Stimulated activated effector memory CD8-positive, alpha-beta T cell treated with anti-CD3 and anti-CD28 coated beads, Interleukin-12 subunit alpha, Interleukin-12 subunit beta, amount 100 ng/mL, for 72 hours (primary cell): ENCODE results near the gene OCRL.

Experiments
- ATAC-seq: fragments of 150-1000 bp; cut with Tn5 transposase; 2 replicates; pipeline ENCODE4 v1.10.0; 2021
- DNase-seq, 2 donors: peaks; one replicate each; pipeline ENCODE4 v3.0.0; 2021 to 2022; ENCODE audit warnings: low spot score in 2 of 2
- H3K27ac Mint-ChIP-seq: one replicate; pipeline ENCODE4 v1.8.0; 2022; ENCODE audit warnings: mild to moderate bottlenecking, mixed read lengths
- H3K36me3 Mint-ChIP-seq: one replicate; pipeline ENCODE4 v1.8.0; 2022; ENCODE audit warnings: mild to moderate bottlenecking, mixed read lengths
- H3K4me1 Mint-ChIP-seq: one replicate; pipeline ENCODE4 v1.8.0; 2022; ENCODE audit warnings: mixed read lengths
- H3K4me3 Mint-ChIP-seq: one replicate; pipeline ENCODE4 v1.8.0; 2022; ENCODE audit warnings: mild to moderate bottlenecking, mixed read lengths
- H3K9me3 Mint-ChIP-seq: one replicate; pipeline ENCODE4 v1.8.0; 2022; ENCODE audit warnings: mixed read lengths

Gene OCRL

GRCh38 chrX:129540068-129540653 lies at the start of gene OCRL:
TSS of gene OCRL (plus strand) at chrX:129540259. CDS start at chrX:129540440, 181 bp downstream.
- peaks cover 6% of the 10 kb centered on the region for H3K4me1 Mint-ChIP-seq
- peak within 1 kb of the TSS; percentile 6 for H3K27ac Mint-ChIP-seq
- DNase-seq (peak; percentile 11 to 61), ATAC-seq (peak; percentile 65)
- H3K9me3 Mint-ChIP-seq: no peaks in the 10 kb centered on the region
- peak within 1 kb of the TSS; percentile 55 for H3K4me3 Mint-ChIP-seq
- H3K36me3 Mint-ChIP-seq: no peaks in the 10 kb centered on the region

GRCh38 chrX:129490330-129490729 lies 49.7 kb upstream of the OCRL start:
- Mint-ChIP-seq H3K27ac (no peak overlapping the region), H3K4me1 (no peaks in the 10 kb centered on the region), H3K9me3 (no peaks in the 10 kb centered on the region), H3K36me3 (no peaks in the 10 kb centered on the region), H3K4me3 (no peak overlapping the region)
- no peak for DNase-seq
- no peak for ATAC-seq

- Mint-ChIP-seq H3K27ac (no peak overlapping the region), H3K4me1 (no peaks in the 10 kb centered on the region), H3K36me3 (no peaks in the 10 kb centered on the region), H3K4me3 (no peak overlapping the region), H3K9me3 (no peaks in the 10 kb centered on the region)
- ATAC-seq: no peak
- no peak for DNase-seq
Observed at GRCh38 chrX:129493643-129494042, 46.4 kb upstream of the OCRL start.

GRCh38 chrX:129494887-129495286 lies 45.2 kb upstream of the OCRL start:
- H3K4me3 Mint-ChIP-seq: no peak overlapping the region
- H3K9me3 Mint-ChIP-seq: no peaks in the 10 kb centered on the region
- DNase-seq (no peak), ATAC-seq (no peak)
- no peak overlapping the region for H3K27ac Mint-ChIP-seq
- H3K4me1 Mint-ChIP-seq: no peaks in the 10 kb centered on the region
- no peaks in the 10 kb centered on the region for H3K36me3 Mint-ChIP-seq

GRCh38 chrX:129495900-129496299 lies 44.2 kb upstream of the OCRL start:
- no peak overlapping the region for H3K4me3 Mint-ChIP-seq

GRCh38 chrX:129496625-129497024 lies 43.4 kb upstream of the OCRL start:
- no peak overlapping the region for H3K4me3 Mint-ChIP-seq
- H3K4me1 Mint-ChIP-seq: no peaks in the 10 kb centered on the region
- no peak overlapping the region for H3K27ac Mint-ChIP-seq
- no peaks in the 10 kb centered on the region for H3K36me3 Mint-ChIP-seq
- H3K9me3 Mint-ChIP-seq: no peaks in the 10 kb centered on the region
- ATAC-seq (no peak), DNase-seq (no peak)

More at GRCh38 chrX:129495900-129496299, 44.2 kb upstream of the OCRL start:
- no peaks in the 10 kb centered on the region for H3K9me3 Mint-ChIP-seq
- DNase-seq (no peak), ATAC-seq (no peak)
- no peaks in the 10 kb centered on the region for H3K4me1 Mint-ChIP-seq
- no peaks in the 10 kb centered on the region for H3K36me3 Mint-ChIP-seq
- no peak overlapping the region for H3K27ac Mint-ChIP-seq

- Mint-ChIP-seq H3K27ac (no peak overlapping the region), H3K4me1 (no peaks in the 10 kb centered on the region), H3K4me3 (no peak overlapping the region), H3K9me3 (no peaks in the 10 kb centered on the region), H3K36me3 (no peaks in the 10 kb centered on the region)
- ATAC-seq (no peak), DNase-seq (no peak)
Observed at GRCh38 chrX:129497146-129497843, 42.8 kb upstream of the OCRL start.

GRCh38 chrX:129510331-129510730 lies 29.7 kb upstream of the OCRL start:
- DNase-seq (no peak), ATAC-seq (no peak)
- Mint-ChIP-seq H3K27ac (no peak overlapping the region), H3K36me3 (no peaks in the 10 kb centered on the region), H3K9me3 (no peaks in the 10 kb centered on the region), H3K4me3 (no peak overlapping the region), H3K4me1 (no peaks in the 10 kb centered on the region)

- H3K27ac Mint-ChIP-seq: no peak overlapping the region
- no peaks in the 10 kb centered on the region for H3K36me3 Mint-ChIP-seq
- DNase-seq: no peak
- ATAC-seq: no peak
- H3K4me3 Mint-ChIP-seq: no peak overlapping the region
- H3K9me3 Mint-ChIP-seq: no peaks in the 10 kb centered on the region
- H3K4me1 Mint-ChIP-seq: no peaks in the 10 kb centered on the region
Observed at GRCh38 chrX:129511689-129512088, 28.4 kb upstream of the OCRL start.

GRCh38 chrX:129512409-129512808 lies 27.6 kb upstream of the OCRL start:
- ATAC-seq (no peak), DNase-seq (no peak)
- Mint-ChIP-seq H3K36me3 (no peaks in the 10 kb centered on the region), H3K4me3 (no peak overlapping the region), H3K4me1 (no peaks in the 10 kb centered on the region), H3K9me3 (no peaks in the 10 kb centered on the region), H3K27ac (no peak overlapping the region)

GRCh38 chrX:129516402-129516801 lies 23.7 kb upstream of the OCRL start:
- no peaks in the 10 kb centered on the region for H3K36me3 Mint-ChIP-seq
- H3K4me3 Mint-ChIP-seq: no peak overlapping the region
- H3K4me1 Mint-ChIP-seq: no peaks in the 10 kb centered on the region
- no peaks in the 10 kb centered on the region for H3K9me3 Mint-ChIP-seq
- H3K27ac Mint-ChIP-seq: no peak overlapping the region
- DNase-seq (no peak), ATAC-seq (no peak)

- Mint-ChIP-seq H3K4me3 (no peak overlapping the region), H3K4me1 (peaks cover 7% of the 10 kb centered on the region), H3K36me3 (no peaks in the 10 kb centered on the region), H3K27ac (no peak overlapping the region), H3K9me3 (no peaks in the 10 kb centered on the region)
- no peak for ATAC-seq
- DNase-seq: no peak
Observed at GRCh38 chrX:129520151-129520550, 19.9 kb upstream of the OCRL start.

GRCh38 chrX:129522184-129523078 lies 17.6 kb upstream of the OCRL start:
- Mint-ChIP-seq H3K4me3 (peak overlapping the region; percentile 64), H3K27ac (no peak overlapping the region), H3K9me3 (no peaks in the 10 kb centered on the region), H3K36me3 (no peaks in the 10 kb centered on the region), H3K4me1 (peaks cover 7% of the 10 kb centered on the region)
- no peak for DNase-seq
- no peak for ATAC-seq

GRCh38 chrX:129523079-129523911 lies 16.8 kb upstream of the OCRL start, which contains the start of gene SMARCA1:
TSS of gene SMARCA1 (minus strand) at chrX:129523490. CDS start at chrX:129523370, 120 bp downstream.
- ATAC-seq (no peak), DNase-seq (no peak)
- Mint-ChIP-seq H3K27ac (no peak within 1 kb of the TSS), H3K4me3 (peak within 1 kb of the TSS; percentile 64), H3K9me3 (no peaks in the 10 kb centered on the region), H3K4me1 (peaks cover 7% of the 10 kb centered on the region), H3K36me3 (no peaks in the 10 kb centered on the region)
